HG02938 (cell line): ENCODE data around the gene SLC39A13.

Source experiments
- ATAC-seq: cut with Tn5 transposase; IDR thresholded peaks from one replicate; pipeline ENCODE4 v1.9.1; 2021; ENCODE audit warnings: mild to moderate bottlenecking, moderate library complexity; ENCODE audit not compliant: unreplicated experiment

The SLC39A13 gene

DNA sequence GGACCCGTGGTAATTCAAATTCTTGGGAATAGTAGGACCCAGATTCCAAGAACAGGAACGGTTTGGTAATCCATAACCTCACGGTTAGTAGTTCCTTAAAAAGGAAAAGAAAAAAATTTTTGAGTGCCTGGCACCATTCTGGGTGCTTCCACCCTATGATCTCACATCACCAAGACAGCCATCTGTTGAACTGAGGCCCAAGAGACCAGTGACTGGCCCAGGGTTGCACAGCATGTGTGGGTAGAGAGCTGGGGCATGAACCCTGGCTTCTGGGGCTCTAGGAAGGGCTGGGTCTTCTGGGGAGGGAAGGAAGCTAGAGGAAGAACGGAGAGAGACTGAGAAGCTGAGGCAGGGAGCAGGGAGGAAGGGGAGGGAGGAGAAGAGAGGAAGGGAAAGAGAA, 25.3 kb upstream of the SLC39A13 start:
- ATAC-seq, result no peak

DNA sequence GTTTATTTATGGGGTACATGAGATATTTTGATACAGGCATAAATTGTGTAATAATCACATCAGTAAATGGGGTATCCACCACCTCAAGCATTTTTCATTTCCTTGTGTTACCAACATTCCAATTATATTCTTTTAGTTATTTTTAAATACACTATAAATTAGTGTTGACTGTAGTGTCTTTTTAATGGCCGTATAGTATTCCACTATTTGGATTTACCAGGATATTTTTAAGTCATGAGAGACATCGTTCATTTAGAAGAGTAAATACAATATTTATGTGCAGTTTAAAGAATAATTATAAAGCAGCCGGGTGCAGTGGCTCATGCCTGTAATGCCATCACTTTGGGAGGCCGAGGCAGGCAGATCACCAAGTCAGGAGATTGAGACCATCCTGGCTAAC, 23.9 kb upstream of the SLC39A13 start:
- no peak for ATAC-seq

DNA sequence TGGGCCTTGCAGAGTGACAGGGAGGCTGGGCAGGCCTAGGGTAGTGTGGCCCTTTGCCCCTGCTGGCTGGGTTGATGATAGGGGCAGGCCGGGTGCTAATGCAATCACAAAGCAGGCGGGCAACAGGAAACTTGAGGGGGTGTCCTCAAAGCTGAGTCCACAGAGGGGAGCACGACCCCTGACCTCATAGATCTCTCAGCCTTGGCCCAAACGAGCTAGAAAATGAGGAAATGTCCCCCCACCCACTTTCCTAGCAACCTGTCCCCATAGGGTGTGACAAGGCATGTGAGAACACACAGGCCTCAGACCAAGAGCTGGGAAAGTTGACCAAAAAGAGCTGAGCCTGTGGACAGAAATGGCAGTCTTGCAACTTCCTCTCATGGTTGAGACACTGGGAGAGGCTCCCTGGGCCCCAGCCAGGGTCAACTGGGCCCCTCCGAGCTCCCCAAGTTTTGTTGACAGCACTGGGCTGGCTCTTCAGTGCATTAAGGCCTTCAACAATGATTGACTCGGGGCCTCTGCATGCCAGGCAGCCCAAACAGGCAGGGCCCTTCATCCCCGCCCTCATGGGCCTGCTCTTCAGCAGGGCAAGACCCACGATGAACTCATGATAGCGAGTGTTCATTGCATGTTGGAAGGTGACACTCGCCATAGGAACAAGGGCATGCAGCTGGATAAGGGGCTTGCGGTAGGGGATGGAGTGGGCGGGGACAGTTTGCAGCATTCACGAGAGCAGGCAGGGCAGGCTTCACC, 20.3 kb upstream of the SLC39A13 start:
- no peak for ATAC-seq

DNA sequence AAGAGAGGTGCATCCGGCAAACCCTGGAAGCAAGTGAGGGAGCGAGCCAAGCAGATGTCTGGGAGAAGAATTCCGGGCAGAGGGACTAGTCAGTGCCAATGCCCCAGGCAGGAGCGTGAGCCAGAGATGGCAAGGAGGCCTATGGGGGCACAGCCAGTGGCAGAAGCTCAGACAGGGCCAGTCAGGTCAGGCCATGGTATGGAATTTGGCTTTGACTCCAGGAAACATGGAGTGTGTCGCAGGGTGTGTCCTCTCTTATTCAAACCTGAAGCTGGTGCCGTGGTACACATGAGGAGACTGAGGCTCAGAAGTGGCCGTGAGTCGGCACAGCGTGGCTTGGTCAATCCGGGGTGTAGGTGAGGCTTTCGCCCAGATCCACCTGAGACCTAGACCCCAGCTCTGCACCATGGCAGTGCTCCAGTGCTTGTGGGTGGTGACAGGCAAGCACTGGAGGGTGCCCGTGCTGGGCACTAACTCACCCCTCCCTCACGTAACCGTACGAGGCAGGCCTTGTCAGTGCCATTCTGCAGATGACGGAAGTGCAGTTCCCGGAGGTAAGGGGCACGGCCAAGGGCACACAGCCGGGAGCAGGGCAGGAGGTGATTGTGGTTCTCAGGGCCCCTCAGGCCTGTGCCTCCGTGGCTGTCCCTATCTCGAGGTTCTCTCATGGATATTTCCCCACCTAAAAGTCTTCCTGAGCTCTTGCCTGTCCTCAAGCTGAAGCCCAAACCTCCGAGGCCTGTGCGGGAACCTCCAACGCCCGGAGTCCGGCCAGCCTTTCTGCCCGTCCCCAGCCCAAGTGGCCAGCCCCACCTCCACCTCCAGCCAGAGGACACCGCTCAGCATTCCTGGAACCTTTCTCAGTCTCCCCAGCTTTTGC, 19.5 kb upstream of the SLC39A13 start:
- no peak for ATAC-seq

DNA sequence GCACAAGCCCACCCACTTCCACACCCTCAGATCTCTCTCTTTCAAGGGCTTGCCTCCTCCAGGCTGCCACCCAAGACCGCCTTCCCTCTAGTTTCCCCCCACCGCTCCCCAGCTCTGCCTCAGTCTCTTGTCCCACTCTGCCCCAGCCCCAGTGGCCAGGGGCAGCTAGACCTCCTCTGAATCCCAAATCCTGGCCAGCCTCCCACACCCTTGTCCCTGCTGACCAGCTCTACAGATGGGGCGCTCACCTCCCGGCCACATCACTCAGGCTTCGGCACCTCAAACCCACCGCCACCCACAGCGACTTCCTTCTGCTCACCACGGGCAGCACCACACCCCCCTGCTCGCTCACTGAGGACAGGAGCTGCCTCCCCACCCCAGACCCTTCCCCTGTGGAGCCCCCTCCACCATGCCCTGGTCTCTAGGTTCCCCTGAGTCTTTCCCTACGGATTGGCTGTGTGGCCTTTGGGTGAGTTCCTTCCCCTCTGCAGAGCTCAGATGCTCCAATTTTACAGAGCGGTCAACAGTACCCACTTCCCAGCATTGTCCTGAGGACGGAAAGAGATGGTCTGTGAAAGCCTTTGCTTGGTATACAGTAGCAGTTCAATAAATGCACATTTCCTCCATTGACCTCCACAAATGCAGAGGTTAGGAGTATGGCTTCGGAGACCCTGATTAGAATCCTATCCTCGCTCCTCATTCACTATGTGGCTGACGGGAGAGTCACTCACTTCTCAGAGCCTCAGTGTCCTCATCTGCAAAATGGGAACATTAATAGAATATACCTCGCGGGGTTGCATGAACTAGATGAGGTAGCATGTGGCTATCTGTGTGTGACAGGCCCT, 18.6 kb upstream of the SLC39A13 start:
- no peak for ATAC-seq

DNA sequence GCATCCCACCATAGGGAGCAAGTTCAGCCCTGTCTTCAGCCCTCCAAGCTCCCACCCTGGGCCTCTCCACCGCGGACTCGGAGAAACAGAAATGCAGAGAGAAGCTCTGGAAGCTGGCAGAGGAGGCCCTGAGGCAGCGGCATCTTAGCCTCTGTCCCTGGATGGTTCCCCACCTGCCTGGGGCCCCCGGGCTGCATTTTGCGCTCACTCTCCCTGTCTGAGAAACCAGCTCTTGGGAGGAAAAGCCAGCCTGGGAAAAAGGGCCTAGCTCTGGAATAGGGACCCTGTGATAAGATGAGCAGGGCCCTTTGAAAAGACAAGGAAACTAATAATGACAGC, 18.0 kb upstream of the SLC39A13 start:
- ATAC-seq, result no peak

DNA sequence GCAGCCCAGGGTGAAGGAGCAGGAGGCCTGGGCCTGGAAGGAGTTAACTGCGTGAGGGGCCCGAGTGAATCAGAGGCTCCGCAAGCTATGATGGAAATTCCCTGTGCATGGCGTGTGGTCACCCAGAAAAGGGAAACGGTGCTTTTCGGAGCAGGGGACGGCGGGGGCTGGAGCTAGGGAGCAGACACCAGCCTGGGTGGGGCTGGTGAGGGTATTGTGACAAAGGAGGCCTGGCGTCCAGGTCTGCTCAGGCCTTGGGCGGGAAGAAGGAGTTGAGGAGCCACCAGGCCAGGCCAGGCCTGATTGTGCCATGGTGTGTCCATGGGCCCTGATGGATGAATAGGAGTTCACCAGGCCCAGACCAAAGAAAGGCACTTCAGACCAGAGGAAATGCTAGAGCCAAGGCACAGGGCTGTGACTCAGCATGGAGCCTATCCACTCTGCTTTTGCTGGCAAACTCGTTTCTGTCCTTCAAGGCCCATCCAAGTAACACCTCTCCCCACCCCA, 17.3 kb upstream of the SLC39A13 start:
- no peak for ATAC-seq

DNA sequence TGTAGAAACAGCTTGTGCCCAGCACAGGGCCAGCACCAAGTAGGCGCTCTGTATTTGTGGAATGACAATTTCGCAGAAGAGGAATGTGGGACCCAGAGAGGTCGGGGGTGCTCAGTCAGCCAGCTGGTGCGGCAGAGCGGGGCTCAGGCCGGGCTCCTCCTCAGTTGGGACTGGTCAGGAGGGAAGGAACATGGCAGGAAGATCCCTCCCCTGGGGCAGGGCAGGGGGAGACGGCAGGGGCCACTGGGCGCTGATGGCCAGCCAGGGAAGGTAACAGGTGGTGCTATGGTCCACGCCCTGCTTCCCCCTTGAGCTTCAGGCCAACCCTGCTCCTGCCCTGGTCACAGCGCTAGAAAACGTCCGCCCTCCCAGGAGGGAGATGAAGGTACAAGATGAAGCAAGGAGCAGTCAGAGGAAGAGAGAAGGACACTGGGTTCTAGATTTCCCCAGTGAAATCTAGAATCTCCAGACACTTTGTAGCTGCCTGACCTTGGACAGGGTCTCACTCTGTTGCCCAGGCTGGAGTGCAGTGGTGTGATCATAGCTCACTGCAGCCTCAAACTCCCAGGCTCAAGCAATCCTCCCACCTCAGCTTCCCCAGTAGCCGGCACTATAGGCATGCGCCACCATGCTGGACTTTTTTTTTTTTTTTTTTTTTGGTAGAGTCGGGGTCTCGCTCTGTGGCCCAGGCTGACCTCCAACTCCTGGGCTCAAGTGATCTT, 16.5 kb upstream of the SLC39A13 start:
- no peak for ATAC-seq

DNA sequence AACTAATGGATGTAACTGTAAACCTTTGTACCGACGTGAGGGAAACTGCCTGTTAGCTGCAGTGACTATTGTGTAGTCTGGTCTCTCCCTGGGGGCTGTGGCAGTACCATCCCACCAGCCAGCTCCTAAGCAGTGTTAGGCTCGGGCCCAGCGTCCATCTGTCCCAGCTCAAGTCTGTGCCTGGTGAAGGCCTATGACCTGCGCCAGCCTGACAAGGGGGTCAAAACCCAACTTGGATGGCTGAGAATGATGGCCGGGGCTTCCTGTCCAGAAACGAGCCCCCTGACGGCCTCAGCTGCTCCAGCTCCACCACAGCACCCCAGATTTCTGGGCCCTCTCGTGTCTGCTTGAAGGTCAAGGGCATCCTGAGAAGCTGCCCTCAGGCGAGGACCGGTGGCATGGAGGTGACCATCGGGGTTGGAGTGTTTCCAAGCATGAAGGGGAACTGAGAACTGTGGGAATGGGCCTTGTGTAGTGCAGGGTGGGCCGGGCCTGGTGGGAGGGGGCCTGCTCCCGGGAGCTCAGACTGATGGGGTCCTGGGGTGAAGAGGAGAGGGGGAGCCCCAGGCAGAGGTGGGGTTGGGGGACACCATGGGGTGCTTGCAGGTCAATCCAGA, 15.7 kb upstream of the SLC39A13 start:
- ATAC-seq, result no peak

DNA sequence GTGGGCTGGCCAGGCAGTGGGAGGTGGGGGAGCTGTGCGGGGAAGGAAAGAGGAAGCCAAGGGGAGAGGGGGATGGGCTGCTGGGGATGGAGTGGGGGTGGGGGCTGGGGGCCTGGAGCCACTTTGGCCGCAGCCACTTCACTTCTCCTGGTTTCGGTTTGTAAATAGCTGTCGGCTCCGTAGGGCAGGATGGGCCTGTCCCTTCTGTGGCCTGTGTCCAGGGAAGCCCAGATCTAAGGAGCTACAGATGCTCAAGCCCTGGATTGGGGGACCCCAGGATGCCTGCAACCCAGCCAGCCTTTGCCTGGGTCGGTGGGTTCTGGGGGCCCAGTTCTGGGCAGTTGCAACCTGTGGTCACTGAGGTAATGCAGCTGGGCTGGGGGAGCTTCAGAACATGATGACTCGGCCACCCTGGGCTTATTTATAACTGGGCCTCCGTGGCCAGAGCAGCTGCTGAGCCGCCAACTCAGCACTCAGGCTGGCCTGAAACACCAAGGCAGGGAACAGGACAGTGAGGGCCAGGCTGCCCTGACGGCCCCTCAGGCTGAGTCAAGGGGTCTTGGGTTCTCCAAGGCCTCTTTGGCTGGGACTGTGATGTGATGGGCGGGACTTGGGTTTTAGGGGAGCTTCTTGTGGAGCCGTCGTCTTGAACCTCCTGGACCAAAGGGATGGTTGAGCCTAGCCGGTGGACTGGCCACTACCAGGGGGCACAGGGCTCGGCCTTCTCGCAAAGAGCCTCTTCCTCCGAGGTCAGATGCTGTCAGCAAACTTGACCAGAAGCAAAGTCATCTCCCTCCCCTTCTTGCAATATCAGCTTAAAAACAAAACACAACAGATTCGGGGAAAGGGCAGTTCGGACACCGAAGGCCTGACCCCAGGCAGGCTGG, 15.0 kb upstream of the SLC39A13 start:
- ATAC-seq, result no peak

DNA sequence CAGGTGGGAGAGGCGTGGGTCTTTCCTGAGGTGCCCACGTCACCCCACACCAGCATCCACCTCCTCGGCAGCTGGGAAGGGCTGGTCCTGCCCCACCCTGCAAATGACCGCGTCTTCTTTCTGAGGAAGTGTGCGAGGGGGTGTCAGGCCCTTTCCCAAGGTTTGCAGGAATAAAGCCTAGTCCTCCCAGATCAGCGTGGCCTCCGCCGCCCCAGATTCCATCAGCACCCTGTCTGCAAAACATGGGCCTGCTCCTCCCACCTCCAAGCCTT, 14.4 kb upstream of the SLC39A13 start:
- ATAC-seq, result no peak

DNA sequence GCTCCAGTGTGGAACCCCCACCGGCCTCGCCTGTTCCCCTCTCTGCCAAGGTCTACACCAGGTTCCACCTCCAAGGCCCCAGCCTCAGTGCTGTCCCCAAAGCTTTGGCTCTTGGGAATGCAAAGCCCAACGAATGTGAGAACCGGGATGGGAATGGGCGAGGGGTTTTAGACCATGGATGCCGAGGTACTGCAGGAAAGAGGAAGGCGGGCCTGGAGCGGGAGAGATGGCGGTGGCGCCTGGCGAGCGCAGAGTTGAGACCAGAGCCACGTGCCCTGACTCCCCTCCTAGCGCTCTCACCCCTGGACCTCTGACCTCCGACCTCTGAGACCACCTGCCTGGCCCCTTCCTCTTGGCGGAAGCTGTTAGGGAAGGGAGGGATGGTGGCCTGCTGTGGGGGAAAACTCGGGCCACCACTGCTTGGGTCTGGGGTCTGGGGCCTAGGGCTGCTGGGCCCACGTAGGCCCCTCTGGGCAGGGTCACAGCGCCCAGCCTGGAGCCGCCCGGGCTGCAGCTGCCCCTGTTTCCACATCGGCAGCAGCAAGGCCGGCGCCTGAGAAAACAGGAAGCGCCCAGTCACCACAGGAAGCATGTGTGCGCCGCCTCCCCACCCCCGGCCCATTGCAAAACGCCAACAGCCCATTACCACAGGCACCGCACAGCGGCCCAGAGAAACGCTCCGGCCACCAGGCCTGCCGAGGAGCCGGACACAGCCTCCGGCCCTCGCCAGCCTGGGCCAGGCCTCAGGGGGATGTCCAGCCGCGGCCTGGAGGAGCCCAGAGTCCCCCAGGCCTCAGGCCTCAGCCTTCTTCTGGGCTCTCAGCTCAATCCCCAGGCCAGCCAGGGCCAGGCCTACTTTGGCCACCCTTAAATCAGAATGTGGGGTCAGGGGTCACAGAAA, 13.8 kb upstream of the SLC39A13 start:
- no peak for ATAC-seq

DNA sequence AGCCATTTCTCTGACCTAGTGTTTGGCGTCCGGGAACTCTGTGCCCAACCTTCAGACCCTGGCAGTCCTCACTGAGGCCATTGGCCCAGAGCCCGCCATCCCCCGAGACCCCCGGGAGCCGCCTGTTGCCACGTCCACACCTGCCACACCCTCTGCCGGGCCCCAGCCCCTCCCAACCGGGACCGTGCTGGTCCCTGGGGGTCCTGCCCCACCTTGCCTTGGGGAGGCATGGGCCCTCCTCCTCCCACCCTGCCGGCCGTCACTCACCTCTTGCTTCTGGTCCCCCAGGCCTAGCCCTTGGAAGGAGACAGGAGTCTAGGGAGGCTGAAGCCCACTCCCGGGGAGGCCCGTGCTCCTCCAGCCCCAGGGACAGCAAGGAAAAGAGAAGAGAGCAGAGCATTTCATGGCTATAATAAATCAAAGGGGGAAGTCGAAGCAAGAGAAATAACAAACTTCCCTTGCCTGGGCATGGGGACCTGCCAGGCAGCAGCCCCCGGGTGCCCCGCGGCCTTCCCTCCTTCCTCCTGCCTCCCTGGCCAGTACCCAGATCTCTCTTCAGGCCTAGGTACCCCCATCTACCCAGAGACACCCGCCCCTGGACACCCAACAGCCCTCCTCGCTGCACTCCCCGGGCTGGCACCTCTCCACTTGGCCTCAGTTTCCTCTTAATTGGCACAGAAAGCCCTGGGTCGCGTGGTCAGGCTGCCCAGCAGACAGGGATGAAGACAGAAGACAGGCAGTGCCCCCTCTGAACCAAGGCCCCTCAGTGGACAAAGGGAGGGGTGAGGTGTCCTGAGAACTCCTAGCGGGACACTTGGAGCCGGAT, 13.0 kb upstream of the SLC39A13 start:
- ATAC-seq, result no peak

DNA sequence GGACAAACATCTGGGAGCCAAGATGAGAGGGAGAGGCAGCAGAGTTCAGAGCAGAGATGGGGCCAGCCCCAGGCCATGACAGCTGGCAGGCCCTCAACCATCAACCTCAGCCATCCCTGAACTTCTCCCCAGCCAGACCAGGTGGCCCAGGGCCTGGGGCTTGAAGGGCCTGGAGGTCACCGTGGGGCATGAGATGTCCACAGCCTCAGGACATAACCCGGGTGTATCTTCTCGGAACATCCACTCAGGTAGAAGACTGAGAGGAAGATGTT, 12.4 kb upstream of the SLC39A13 start:
- no peak for ATAC-seq

DNA sequence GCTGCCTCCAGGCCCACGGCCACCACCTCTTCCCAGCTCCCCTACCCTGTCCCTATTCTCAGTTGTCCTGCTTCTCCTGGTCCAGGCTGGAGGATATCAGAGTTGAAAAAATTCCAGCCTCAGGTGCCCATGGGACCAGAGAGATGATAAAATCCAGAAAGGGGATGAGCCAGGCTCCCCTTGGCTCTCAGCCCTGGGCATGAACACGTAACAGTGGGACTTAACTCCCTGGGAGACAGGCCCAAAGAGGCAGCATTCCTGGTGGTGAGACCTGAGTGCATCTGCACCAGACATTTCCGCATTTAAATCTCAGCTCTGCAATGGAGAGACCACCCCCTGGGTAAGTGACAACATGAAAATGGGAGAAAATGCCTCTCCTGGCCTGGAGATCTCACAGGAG, 10.4 kb upstream of the SLC39A13 start:
- no peak for ATAC-seq

DNA sequence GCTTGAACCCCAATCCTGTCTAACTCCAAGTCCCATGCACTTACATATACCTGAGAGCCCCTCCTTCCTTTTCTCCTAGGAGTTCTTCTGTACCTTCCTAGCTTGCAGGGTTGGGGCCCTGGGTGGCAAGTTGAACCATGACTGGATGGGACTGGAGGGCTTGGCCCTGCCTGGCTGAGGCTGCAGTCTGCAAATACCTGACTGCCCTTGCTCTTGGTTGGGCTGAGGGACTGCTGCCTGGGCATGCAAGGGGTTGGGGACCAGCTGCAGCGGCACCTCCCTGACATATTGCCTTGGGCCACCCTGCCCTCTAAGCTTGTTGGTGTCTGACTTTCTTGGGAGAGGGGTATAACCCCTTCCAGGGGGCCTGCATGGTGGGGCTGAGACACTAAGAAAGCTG, 9.8 kb upstream of the SLC39A13 start:
- no peak for ATAC-seq

DNA sequence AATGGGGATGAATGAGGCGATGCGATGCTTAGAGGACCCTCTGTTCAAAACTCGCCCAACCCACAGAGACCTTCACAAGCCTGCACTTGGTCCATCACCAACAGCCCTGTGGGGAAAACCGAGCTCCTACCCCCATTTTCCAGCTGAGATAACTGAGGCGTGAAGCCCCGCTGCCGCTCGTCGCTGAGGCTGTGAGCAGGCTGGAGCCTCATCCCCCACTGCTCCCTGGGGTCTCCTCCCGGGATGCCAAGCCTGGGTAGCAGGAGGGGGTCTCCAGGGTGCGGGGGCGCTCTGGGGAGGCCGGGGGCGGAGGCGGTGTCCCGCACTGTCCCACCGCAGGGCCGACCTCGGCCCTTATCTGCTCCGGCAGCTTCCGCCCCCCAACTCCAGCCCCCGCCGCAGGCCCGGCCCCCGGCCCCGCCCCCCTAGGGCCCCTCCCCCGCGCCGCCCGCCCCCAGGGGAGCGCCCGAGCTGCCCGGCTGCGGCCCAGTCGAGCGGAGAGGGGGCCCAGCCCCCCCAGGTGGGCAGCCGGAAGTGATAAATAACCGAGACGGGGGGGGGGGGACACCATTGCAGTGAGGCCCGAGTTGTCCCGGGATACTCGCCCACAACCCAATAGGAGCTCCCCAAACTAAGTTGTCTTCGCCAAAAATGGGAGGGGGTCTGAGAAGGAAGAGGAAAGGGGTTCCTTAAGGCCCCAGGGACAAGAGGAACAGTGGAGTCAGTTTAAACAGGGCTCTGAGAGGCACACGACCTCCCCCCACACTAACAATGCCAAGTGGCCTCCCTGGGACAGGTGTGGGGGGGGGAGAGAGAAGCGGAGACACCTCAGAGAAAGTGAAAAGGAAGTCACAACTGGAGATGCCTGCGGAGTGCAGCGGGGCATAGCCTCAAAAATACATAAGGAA, 8.3 kb upstream of the SLC39A13 start:
- ATAC-seq, result peak; percentile 43
